ENCODE measurements around the gene PPP2R2B. TPM values are rescaled to one million over a fixed set of nuclear protein-coding genes. Genes with fewer than 3 reads are reported as not detected.
A peak's percentile ranks its signal among the peaks of the same experiment; 100 is the strongest.

Gene PPP2R2B
- total RNA-seq, 2 experiments from 2014 or later, result 1.0 to 1.1 TPM

DNA sequence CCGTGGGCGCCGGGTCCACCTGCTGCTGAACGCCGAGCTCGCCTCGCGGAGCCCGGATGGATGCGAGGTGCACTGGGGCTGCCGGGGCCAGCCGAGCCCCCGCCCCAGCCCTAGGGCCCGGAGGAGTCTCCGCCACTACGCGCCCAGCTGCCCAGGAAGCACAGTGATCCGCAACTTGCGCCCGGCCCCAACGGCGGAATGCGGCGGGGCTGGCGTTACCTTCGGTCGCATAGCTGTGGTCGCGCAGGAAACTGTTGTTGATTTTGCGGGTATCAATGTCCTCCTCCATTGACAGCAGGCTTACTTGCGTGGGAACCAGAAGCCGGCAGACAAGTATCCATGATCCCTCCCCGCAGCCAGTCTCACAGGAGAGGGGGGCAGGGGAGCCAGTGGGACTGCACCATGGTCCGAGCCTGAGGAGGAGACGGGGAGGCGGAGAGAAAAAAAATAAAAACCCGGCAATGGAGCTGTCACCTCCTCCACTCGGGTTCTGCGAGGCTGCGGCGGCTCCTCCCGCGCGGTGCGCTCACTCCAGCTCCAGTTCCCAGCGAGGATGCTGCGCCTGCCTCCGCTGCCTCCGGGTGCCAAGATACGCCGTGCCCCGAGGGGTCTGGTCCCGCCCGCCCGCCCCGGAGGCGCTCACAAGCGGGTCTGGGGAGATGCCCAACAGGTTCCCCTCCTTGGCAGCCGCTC lies 628 bp downstream of the PPP2R2B start:
- ChIA-PET CTCF (interaction anchor here (0.8 kb wide), 1 partner anchor 212 kb away, joined by 3 read pairs; no protein-coding TSS in a partner anchor), POLR2A (no interaction called here)
- H3K27me3 Mint-ChIP-seq, result peaks cover 25% of the 10 kb centered on the region

DNA sequence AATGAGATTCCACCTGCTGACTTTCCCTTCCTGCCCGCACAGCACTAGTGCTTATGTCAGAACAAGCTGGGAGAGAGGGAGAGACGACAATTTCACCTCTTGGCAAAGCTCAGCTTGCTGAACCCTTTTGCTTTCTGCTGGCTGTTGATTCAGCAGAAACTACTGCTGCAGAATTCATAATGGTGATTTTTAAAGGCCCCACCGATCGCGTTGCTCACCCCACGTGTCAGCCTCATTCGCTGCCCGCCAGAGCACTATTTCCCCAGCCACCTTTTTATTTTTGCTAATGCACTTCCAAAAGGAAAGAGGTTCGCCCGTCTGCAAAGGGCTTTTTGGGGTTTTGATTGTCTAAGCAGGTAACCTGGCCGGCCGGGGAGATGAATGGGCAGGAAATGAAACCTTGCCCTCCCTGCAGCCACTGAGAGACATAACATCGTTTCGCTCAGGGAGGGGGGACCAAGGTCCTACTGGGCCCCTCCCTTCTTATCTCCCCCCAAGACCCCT lies 1.3 kb downstream of the PPP2R2B start:
- Mint-ChIP-seq H3K36me3 (no peaks in the 10 kb centered on the region), H3K9me3 (no peaks in the 10 kb centered on the region), H3K27ac (no peak overlapping the region), H3K4me1 (ENCODE audit: low read depth) (peaks cover 15% of the 10 kb centered on the region), H3K27me3 (peaks cover 25% of the 10 kb centered on the region), H3K4me3 (peak overlapping the region; percentile 78)
- intact Hi-C loops (cut with micrococcal nuclease), result loop anchor here (5.0 kb wide), 1 partner anchor 125 kb away; no protein-coding TSS in a partner anchor
- ChIA-PET POLR2A (no interaction called here), CTCF (no interaction called here)
- DNase-seq, result no peak

More for the DNA sequence above, 628 bp downstream of the PPP2R2B start:
- no peaks in the 10 kb centered on the region for H3K36me3 Mint-ChIP-seq
- no peaks in the 10 kb centered on the region for H3K9me3 Mint-ChIP-seq
- intact Hi-C loops (cut with micrococcal nuclease), result loop anchor here (5.0 kb wide), 1 partner anchor 126 kb away; no protein-coding TSS in a partner anchor
- H3K27ac Mint-ChIP-seq, result no peak overlapping the region
- peak; percentile 28 for DNase-seq
- H3K4me3 Mint-ChIP-seq, result peak overlapping the region; percentile 78
- H3K4me1 Mint-ChIP-seq (ENCODE audit: low read depth), result peaks cover 15% of the 10 kb centered on the region

DNA sequence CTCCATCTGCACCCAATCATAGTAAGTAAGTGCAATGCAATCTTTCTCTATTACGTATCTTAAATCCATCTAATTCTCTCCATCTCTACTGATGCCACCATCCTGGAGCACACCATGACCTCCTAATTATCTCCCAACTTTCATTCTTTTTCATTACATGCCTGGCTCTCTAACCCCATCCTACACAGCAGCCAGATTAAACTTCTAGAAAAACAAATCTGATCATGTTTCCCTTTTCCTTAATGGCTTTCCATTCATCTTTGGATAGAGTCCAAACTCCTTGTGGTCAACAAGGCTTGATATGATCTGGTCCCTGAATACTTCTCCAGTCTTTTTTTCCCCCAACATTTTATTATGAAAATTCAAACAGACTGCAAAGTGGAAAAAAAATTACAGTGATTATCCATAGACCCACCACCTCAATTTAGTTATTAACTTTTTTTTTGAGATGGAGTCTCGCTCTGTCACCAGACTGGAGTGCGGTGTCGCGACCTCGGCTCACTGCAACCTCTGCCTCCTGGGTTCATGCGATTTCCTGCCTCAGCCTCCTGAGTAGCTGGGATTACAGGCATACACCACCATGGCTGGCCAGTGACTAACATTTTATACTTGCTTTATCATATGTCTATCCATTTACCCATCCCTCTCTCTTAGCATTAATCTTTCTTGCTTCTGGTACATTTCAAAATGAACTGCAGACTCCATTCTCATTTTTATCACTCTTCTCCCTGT lies 5.2 kb downstream of the PPP2R2B start:
- intact Hi-C loops (cut with micrococcal nuclease), result no loop called here
- DNase-seq, result no peak
- ChIA-PET POLR2A (no interaction called here), CTCF (no interaction called here)
- peaks cover 12% of the 10 kb centered on the region for H3K27me3 Mint-ChIP-seq
- H3K9me3 Mint-ChIP-seq, result no peaks in the 10 kb centered on the region
- H3K36me3 Mint-ChIP-seq, result no peaks in the 10 kb centered on the region
- H3K27ac Mint-ChIP-seq, result no peak overlapping the region
- H3K4me1 Mint-ChIP-seq (ENCODE audit: low read depth), result peaks cover 16% of the 10 kb centered on the region
- no peak overlapping the region for H3K4me3 Mint-ChIP-seq

DNA sequence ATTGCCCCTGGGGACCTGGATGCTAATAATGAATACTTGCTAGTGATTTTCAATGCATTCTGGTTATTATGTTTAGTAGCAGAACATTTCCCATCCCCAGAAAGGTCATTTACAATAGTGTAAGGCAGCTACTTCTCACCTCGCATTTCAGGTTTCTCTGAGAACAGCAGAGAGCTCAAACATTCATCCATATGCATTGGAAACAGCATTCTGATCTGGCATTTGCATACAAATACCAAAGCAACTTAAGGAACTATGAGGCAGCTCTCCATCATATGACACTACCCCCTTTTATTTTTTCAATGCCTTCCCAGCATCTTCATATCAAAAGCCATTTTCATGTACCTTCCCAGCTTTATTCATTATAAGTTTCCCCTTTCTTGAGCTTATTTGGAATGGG lies 6.4 kb downstream of the PPP2R2B start:
- intact Hi-C loops (cut with micrococcal nuclease), result no loop called here
- Mint-ChIP-seq H3K27ac (no peak overlapping the region), H3K36me3 (no peaks in the 10 kb centered on the region), H3K4me3 (no peak overlapping the region), H3K4me1 (ENCODE audit: low read depth) (peaks cover 14% of the 10 kb centered on the region), H3K9me3 (no peaks in the 10 kb centered on the region), H3K27me3 (peaks cover 12% of the 10 kb centered on the region)
- ChIA-PET CTCF (interaction anchor here (0.7 to 0.9 kb wide), 2 partner anchors 93 to 339 kb away, joined by 3 to 4 read pairs; no protein-coding TSS in a partner anchor), POLR2A (no interaction called here)
- no peak for DNase-seq

DNA sequence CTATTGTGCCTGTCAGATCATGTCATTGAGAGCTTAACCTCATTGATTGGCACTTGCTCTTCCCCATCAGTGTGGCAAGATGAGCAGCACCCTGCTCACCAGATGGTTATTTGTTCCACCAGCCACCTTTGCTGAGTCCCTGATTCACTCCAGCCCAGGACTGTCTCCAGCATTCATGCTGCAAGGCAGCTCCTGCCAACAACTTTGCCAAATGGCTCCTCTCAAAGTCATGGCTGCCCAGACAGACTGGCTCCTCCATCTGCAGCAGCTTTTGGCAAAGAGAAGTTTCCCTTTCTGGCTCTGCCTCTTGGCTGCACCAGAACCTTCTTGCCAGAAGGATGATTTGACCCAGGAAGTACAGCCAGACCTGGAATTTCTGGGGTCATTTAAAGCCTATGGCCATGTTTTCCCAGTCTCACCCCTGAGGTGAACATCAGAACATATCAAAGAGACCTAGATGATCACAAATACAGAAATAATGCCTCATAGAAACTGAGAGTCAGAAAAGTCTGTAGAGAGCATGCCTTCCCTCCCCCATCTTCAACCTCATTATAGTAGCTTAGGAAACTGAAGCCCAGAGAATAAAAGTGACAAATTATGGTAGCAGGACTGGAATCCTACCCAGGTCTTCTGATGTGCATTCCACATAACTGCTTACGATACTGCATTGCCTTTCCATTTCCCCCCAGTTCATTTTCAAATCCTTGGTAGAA lies 10.4 kb downstream of the PPP2R2B start:
- no peaks in the 10 kb centered on the region for H3K27me3 Mint-ChIP-seq
- H3K27ac Mint-ChIP-seq, result no peak overlapping the region
- intact Hi-C loops (cut with micrococcal nuclease), result no loop called here
- no peaks in the 10 kb centered on the region for H3K36me3 Mint-ChIP-seq
- no peak overlapping the region for H3K4me3 Mint-ChIP-seq
- ChIA-PET CTCF (no interaction called here), POLR2A (no interaction called here)
- DNase-seq, result no peak
- H3K4me1 Mint-ChIP-seq (ENCODE audit: low read depth), result peaks cover 4% of the 10 kb centered on the region
- no peaks in the 10 kb centered on the region for H3K9me3 Mint-ChIP-seq

DNA sequence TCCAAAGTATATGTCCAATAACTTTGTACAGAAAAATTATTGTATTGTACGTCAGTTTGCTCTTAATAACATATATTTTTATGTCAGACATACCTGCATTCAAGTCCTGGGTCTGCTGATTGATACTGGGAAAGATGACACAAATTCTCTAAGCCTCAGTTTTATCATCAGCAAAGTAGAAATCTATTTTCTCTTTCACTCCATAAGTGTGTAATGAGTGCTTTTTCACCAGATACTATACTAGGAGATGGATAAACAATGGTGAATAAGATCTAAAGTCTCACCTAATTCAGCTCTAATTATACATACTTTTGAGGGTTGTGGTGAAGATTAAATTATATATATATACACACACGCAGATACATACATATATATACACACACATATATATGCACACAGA lies 12.3 kb downstream of the PPP2R2B start:
- POLR2A ChIA-PET, result no interaction called here
- peaks cover 4% of the 10 kb centered on the region for H3K4me1 Mint-ChIP-seq (ENCODE audit: low read depth)
- no peaks in the 10 kb centered on the region for H3K27me3 Mint-ChIP-seq
- no peak for DNase-seq
- H3K27ac Mint-ChIP-seq, result no peak overlapping the region
- CTCF ChIA-PET, result interaction anchor here (0.6 kb wide), 1 partner anchor 233 kb away, joined by 3 read pairs; no protein-coding TSS in a partner anchor
- intact Hi-C loops (cut with micrococcal nuclease), result no loop called here
- H3K9me3 Mint-ChIP-seq, result no peaks in the 10 kb centered on the region
- H3K4me3 Mint-ChIP-seq, result no peak overlapping the region
- no peaks in the 10 kb centered on the region for H3K36me3 Mint-ChIP-seq

DNA sequence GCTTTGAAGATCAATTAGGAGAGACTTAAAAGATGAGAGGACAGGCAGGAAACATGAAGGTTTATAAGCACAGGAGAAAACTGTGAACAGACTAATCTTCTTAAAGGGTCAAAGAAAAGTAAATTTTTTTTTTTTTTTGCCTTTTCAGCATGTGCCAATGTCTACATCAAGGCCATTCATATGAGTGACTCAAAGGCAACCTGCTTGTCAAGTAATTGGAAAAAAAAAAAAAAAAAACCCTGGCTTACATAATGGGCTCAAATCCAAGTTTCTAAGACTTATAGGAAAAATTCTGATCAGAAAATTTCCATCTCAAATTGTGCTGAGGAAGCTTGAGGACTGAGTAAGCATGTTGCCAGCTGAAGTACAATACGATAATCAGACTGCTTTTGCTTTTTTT lies 15.9 kb downstream of the PPP2R2B start:
- H3K36me3 Mint-ChIP-seq, result no peaks in the 10 kb centered on the region
- ChIA-PET POLR2A (interaction anchor here (0.6 kb wide), 1 partner anchor 63 kb away, joined by 3 read pairs; no protein-coding TSS in a partner anchor), CTCF (no interaction called here)
- no peaks in the 10 kb centered on the region for H3K9me3 Mint-ChIP-seq
- intact Hi-C loops (cut with micrococcal nuclease), result no loop called here
- H3K4me3 Mint-ChIP-seq, result no peak overlapping the region
- no peaks in the 10 kb centered on the region for H3K27me3 Mint-ChIP-seq
- H3K4me1 Mint-ChIP-seq (ENCODE audit: low read depth), result peaks cover 2% of the 10 kb centered on the region
- DNase-seq, result no peak
- H3K27ac Mint-ChIP-seq, result no peak overlapping the region

DNA sequence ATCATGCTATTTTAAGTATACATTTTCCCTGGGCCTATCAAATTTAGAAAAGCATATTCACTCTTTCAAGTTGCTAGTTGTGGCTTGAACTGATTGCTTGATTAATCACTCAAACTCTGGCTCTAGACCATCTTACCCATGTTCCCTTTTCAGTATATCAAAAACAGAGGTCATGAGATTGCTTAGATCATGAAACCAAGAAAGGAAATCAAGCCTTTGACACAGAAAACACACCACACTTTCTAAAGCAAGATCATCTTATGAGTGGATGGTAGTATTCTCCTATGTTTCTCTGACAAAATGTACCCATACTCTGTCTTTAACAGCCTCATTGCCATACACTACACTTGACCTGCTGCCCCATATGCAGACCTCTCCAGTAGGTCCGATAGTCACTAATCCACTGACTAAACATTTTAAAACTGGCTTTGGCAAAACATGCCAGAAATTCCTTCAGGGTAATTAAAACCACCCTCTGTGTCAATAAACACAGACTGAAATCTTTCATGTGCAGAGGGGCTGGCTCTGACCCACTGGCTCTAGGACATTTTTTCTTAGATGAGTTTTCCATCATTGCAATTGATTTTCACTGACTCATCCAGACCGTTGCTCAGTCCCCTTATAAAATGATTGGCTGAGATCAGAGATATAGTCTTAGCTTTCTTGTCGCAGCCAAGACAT lies 18.2 kb downstream of the PPP2R2B start:
- intact Hi-C loops (cut with micrococcal nuclease), result no loop called here
- ChIA-PET CTCF (no interaction called here), POLR2A (no interaction called here)
- Mint-ChIP-seq H3K9me3 (no peaks in the 10 kb centered on the region), H3K27ac (no peak overlapping the region), H3K4me3 (no peak overlapping the region), H3K27me3 (no peaks in the 10 kb centered on the region), H3K4me1 (ENCODE audit: low read depth) (peaks cover 2% of the 10 kb centered on the region), H3K36me3 (no peaks in the 10 kb centered on the region)
- no peak for DNase-seq

DNA sequence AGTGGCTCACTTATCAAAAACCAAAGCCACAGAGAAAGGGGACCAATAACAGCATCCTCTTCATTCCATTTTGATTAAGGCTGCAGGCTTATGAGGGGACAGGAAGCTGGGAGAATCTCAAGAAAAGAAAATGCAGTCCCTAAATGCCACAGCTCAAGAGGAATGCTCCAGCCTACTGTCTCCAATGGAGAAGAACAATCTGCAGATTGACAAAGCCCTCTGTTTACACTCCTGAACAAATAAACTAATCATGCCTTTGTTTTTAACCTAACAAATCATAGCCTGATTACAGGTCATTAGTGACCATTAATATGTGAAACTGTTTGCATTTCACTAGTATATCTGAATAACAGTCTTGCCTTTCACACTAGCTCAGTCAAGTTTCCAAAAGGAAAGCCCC lies 26.5 kb downstream of the PPP2R2B start:
- no peak for DNase-seq
- intact Hi-C loops (cut with micrococcal nuclease), result no loop called here
- no peaks in the 10 kb centered on the region for H3K9me3 Mint-ChIP-seq
- CTCF ChIA-PET, result interaction anchor here (0.8 kb wide), 1 partner anchor 80 kb away, joined by 3 read pairs; no protein-coding TSS in a partner anchor
- no peaks in the 10 kb centered on the region for H3K36me3 Mint-ChIP-seq
- no peak overlapping the region for H3K27ac Mint-ChIP-seq
- H3K27me3 Mint-ChIP-seq, result no peaks in the 10 kb centered on the region
- POLR2A ChIA-PET, result no interaction called here
- no peaks in the 10 kb centered on the region for H3K4me1 Mint-ChIP-seq (ENCODE audit: low read depth)
- no peak overlapping the region for H3K4me3 Mint-ChIP-seq

DNA sequence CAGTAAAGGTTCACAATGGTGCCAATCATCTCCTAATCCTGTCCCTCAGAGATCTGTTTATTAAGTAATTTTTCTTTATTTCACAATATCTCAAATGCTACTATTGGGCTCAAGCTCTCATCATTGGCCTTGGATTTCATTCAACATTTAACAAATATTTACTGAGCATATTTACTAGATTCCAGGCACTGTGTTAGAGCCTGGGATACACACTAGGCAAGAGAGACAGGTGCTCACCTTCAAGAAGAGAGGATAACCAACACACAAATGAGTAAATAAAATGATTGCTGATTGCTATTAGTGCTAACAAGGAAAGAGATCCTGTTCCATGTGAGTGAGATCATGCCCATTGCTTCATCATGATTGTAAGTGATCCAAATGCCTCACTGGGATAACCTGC lies 27.4 kb downstream of the PPP2R2B start:
- H3K27ac Mint-ChIP-seq, result no peak overlapping the region
- ChIA-PET CTCF (no interaction called here), POLR2A (interaction anchor here (0.6 kb wide), 1 partner anchor 63 kb away, joined by 6 read pairs; no protein-coding TSS in a partner anchor)
- DNase-seq, result no peak
- H3K4me3 Mint-ChIP-seq, result no peak overlapping the region
- H3K9me3 Mint-ChIP-seq, result no peaks in the 10 kb centered on the region
- no peaks in the 10 kb centered on the region for H3K4me1 Mint-ChIP-seq (ENCODE audit: low read depth)
- intact Hi-C loops (cut with micrococcal nuclease), result no loop called here
- no peaks in the 10 kb centered on the region for H3K36me3 Mint-ChIP-seq
- H3K27me3 Mint-ChIP-seq, result no peaks in the 10 kb centered on the region

DNA sequence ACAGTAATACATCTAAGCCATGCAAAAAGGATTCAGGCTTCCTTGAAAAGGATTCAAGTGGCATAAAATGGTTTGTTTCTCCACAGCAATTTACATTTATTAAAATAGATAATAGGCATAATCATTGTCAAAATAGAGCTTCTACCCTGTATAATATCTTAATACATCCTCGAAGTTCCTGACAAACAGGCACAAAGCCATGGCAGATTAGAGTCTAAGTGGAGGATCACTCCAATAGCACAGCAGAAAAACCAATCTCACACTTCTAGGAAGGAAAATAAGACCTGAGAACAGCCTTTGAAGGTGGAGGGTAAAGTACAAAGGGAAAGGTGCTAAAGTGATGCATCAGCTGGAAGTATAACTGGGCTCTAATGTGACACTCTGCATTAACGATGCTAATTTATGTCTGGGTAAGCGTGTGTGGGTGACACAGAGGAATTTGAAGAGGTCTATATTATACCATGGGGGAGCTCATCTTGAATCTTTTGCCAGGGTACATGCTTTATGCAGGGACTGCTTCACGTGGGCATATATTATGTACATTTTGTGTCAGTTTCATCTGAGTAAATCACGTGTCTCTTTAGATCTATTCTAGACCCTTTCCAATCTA lies 28.8 kb downstream of the PPP2R2B start:
- CTCF ChIA-PET, result no interaction called here
- POLR2A ChIA-PET, result no interaction called here
- Mint-ChIP-seq H3K4me1 (ENCODE audit: low read depth) (no peaks in the 10 kb centered on the region), H3K27me3 (no peaks in the 10 kb centered on the region), H3K4me3 (no peak overlapping the region), H3K27ac (no peak overlapping the region), H3K36me3 (no peaks in the 10 kb centered on the region), H3K9me3 (no peaks in the 10 kb centered on the region)
- intact Hi-C loops (cut with micrococcal nuclease), result no loop called here
- no peak for DNase-seq
